ENCODE measurements around the gene COL1A2. TPM values are rescaled to one million over a fixed set of nuclear protein-coding genes. Genes with fewer than 3 reads are reported as not detected.

The COL1A2 gene
- total and polyA plus RNA-seq, 7 donors: 10.8 to 85.0 (median 24.5) TPM

DNA sequence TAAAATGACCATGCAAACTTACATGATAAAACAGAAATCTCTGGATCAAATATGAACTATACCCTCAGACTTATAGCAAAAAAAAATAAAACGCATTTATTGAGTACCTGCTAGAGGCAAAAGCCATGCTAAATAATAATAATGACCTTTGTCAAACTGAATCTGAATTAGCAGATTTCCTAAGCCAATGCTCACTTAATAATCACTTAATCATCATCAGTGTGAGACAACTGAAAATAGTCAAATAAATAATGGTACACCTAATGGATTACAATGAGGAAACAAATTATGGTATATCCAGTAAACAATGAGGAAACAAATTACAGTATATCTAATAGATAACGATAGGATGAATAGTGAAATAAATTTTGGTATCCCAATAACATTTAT, 37.6 kb downstream of the COL1A2 start:
- Histone ChIP-seq H3K4me1 (no peaks in the 10 kb centered on the region), H3K9me3 (no peaks in the 10 kb centered on the region), H3K27me3 (ENCODE audit: insufficient read depth in 3 of 3, low read length in 2 of 3) (no peaks in the 10 kb centered on the region), H3K36me3 (ENCODE audit: insufficient read depth in 1 of 2, low read depth in 1 of 2) (peaks cover 0 to 6% of the 10 kb centered on the region in 2 donors), H3K4me3 (no peak overlapping the region), H3K27ac (no peak overlapping the region)
- intact Hi-C loops (cut with DNase I): loop anchor here in 1 of 2 donors (10.0 kb wide), 2 partner anchors 147 to 1187 kb away; no protein-coding TSS in a partner anchor
- DNase-seq: no peak
- TF ChIP-seq, protein P1, sequence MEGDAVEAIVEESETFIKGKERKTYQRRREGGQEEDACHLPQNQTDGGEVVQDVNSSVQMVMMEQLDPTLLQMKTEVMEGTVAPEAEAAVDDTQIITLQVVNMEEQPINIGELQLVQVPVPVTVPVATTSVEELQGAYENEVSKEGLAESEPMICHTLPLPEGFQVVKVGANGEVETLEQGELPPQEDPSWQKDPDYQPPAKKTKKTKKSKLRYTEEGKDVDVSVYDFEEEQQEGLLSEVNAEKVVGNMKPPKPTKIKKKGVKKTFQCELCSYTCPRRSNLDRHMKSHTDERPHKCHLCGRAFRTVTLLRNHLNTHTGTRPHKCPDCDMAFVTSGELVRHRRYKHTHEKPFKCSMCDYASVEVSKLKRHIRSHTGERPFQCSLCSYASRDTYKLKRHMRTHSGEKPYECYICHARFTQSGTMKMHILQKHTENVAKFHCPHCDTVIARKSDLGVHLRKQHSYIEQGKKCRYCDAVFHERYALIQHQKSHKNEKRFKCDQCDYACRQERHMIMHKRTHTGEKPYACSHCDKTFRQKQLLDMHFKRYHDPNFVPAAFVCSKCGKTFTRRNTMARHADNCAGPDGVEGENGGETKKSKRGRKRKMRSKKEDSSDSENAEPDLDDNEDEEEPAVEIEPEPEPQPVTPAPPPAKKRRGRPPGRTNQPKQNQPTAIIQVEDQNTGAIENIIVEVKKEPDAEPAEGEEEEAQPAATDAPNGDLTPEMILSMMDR (IDR thresholded peaks at IDR 0.05): no peak
- 80 to 92% (median 88%) methylated on average over 2 of the region's 2 CpGs for WGBS, 3 donors
- ATAC-seq: no peak

DNA sequence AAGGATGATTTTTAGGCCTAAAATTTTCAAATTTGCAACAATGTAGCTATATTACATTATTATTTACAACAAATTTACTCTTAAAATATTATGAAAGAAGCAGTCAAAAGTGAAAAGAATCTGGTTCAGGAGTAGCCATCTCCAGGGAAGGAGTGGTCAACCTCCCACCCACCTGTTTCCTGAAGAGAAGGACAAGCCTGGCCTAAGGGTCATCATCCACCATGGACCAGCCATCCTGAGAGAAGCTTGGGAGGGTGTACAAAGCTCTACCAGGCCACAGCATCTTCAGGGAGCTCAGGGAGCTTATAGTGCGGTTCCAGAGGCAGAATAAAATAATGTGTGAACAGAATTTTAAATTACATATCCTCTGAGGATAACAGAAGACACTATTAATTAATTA, 38.1 kb downstream of the COL1A2 start:
- ATAC-seq: no peak
- WGBS, 3 donors: 81 to 96% (median 92%) methylated on average over 1 of the region's 1 CpG

DNA sequence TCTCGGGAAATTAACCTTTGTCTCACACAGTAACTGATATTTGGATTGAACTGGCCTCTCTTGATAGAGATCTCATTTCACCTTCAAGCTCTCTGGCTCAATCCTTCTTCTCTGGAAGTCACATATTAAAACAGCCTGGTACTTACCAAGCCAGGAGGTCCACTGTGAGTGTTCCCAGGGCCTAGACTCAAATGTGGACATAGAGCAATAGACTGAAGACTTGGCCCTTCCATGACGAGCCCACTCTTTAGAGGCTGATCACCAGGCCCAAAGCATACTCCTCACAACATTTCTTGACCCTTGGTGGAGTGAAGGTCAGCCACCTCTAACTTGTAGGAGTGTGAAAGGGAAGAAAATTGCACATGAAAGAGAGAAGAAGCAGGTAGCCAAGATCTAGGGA, 38.5 kb downstream of the COL1A2 start:
- peaks cover 0 to 3% of the 10 kb centered on the region in 2 donors for H3K36me3 ChIP-seq (ENCODE audit: insufficient read depth in 1 of 2, low read depth in 1 of 2)
- intact Hi-C loops (cut with DNase I): loop anchor here in 1 of 2 donors (10.0 kb wide), 2 partner anchors 148 to 1188 kb away; no protein-coding TSS in a partner anchor
- TF ChIP-seq, protein P1 (IDR thresholded peaks at IDR 0.05): no peak
- ATAC-seq: no peak
- H3K27ac ChIP-seq: no peak overlapping the region
- no peak overlapping the region for H3K4me3 ChIP-seq
- H3K27me3 ChIP-seq (ENCODE audit: insufficient read depth in 3 of 3, low read length in 2 of 3): no peaks in the 10 kb centered on the region
- H3K9me3 ChIP-seq: no peaks in the 10 kb centered on the region
- no peaks in the 10 kb centered on the region for H3K4me1 ChIP-seq
- 80 to 82% (median 81%) methylated on average over 2 of the region's 2 CpGs for WGBS, 3 donors
- no peak for DNase-seq

More for the DNA sequence above, 38.1 kb downstream of the COL1A2 start:
- Histone ChIP-seq H3K4me1 (no peaks in the 10 kb centered on the region), H3K27ac (no peak overlapping the region), H3K9me3 (no peaks in the 10 kb centered on the region), H3K36me3 (ENCODE audit: insufficient read depth in 1 of 2, low read depth in 1 of 2) (peaks cover 0 to 6% of the 10 kb centered on the region in 2 donors), H3K27me3 (ENCODE audit: insufficient read depth in 3 of 3, low read length in 2 of 3) (no peaks in the 10 kb centered on the region), H3K4me3 (no peak overlapping the region)
- TF ChIP-seq, protein P1 (IDR thresholded peaks at IDR 0.05): no peak
- DNase-seq: no peak
- intact Hi-C loops (cut with DNase I): loop anchor here in 1 of 2 donors (10.0 kb wide), 2 partner anchors 148 to 1188 kb away; no protein-coding TSS in a partner anchor

DNA sequence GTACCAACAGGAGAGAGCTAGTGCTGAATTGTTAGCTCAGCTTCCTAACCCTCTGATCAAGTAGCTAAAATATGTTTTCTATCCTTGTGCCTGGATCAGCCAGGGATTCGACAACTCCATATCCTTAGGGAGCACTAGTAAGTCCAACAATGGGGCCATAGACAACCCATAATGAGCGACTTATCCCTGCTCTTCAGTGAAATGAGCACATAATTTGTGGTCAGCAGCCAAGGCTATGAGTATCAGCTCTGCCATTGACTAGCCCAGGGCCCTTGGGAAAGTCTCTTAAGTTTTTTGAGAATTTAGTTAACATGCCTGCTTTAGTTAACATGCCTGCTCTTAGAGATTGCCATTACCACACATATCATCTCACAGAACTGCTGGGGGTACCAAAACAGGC, 39.3 kb downstream of the COL1A2 start:
- TF ChIP-seq, protein P1 (IDR thresholded peaks at IDR 0.05): no peak
- intact Hi-C loops (cut with DNase I): loop anchor here in 1 of 2 donors (10.0 kb wide), 2 partner anchors 149 to 1189 kb away; no protein-coding TSS in a partner anchor
- 67 to 77% (median 67%) methylated on average over 2 of the region's 2 CpGs for WGBS, 3 donors
- DNase-seq (no peak), ATAC-seq (no peak)
- Histone ChIP-seq H3K4me1 (no peaks in the 10 kb centered on the region), H3K36me3 (ENCODE audit: insufficient read depth in 1 of 2, low read depth in 1 of 2) (no peaks in the 10 kb centered on the region), H3K4me3 (no peak overlapping the region), H3K27me3 (ENCODE audit: insufficient read depth in 3 of 3, low read length in 2 of 3) (no peaks in the 10 kb centered on the region), H3K9me3 (no peaks in the 10 kb centered on the region), H3K27ac (no peak overlapping the region)
